K562 (cell line): Measurements from ENCODE around the gene SASH3.

Source experiments
- FOS ChIP-seq: IDR thresholded peaks from 3 replicates; pipeline ENCODE4 v1.6.1; 2011; ENCODE audit not compliant: insufficient read length; ENCODE audit errors: extremely low read depth
- FOXM1 ChIP-seq, 2 experiments: fragments of 450-650 bp in 1 of 2; sonication (generic) in 1 of 2; formaldehyde crosslinking in 1 of 2; IDR thresholded peaks; 2 replicates each; pipeline versions ENCODE4 v1.6.1 to v1.9.0; 2017 to 2022; ENCODE audit warnings: low read depth in 2 of 2, mild to moderate bottlenecking in 2 of 2, missing genetic modification reagents in 1 of 2, moderate library complexity in 1 of 2
- ZNF354B ChIP-seq: fragments of 250-450 bp; sonication (Bioruptor Pico); IDR thresholded peaks from 2 replicates; pipeline ENCODE4 v1.4.0; 2020

GRCh38 chrX:129732857-129733256, 46.9 kb upstream of the SASH3 start:
- TF ChIP-seq ZNF354B (CRISPR knock-in tag) (no peak), FOS (no peak), FOXM1 (IDR thresholded peaks at IDR 0.05; ENCODE audit: low read depth) (no peak), FOXM1 (CRISPR knock-in tag; IDR thresholded peaks at IDR 0.05; ENCODE audit: low read depth) (no peak)
